ENCODE results near the gene SLC22A1.

Gene SLC22A1

DNA sequence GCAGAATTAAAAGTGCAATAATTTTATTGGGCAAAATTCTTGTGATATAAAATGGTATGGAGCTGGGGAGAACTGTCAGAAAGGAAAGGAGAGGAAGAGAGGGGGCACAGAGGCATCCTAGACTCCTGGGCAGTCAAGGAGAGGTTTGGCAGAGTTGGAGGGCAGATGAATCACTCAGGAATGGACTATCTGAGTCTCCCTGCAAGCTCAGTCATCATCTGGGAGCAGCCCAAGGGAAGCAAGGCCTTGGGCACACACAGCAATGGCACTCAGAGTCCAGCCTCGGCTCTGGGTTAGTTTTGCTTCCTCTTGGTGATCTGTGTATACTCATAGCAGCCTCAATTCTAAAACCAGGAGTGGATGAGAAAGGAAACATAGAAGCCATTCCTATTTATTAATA is 67.2 kb downstream of the SLC22A1 start:
- DNase-seq = no peak

GRCh38 chr6:160190081-160190480 is 68.5 kb downstream of the SLC22A1 start:
- no peak for DNase-seq

DNA sequence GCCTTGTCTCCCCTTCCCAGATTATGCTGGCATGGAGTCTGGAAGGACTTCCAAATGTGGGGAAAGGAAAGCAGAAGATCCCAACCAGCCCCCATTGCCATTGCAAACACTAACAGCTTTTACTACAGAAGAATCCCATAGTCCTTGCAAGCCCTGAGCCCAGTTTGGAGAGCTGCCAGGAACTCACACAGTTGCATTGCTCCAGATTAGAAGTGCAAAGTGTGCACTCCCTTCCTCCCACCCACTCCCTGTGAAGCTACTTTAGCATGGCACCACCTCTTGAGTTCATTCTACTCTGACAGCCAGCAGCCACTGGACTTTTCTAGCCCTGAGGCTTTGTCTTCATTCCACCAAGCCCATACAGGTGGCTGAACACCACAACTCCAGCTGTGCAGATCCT is 69.4 kb downstream of the SLC22A1 start:
- no peak for DNase-seq

DNA sequence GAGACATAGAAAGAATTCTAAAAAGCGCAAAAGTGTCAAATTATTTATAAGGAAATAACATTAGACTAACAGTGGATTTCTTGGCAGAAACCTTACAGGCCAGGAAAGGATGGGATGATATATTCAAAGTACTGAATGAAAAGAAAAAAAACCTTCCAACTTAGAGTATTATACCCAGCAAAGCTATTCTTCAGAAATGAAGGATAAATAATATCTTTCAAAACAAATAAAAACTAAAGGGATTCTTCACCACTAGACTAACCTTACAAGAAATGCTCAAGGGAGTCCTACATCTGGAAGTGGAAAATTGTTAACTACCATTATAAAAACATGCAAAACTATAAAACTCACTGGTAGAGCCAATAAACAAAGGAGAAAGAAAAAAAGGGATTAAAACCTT is 71.2 kb downstream of the SLC22A1 start:
- DNase-seq = no peak

GRCh38 chr6:160194808-160195207 is 73.2 kb downstream of the SLC22A1 start:
- no peak for DNase-seq

- DNase-seq = no peak
These were observed 76.0 kb downstream of the SLC22A1 start for GRCh38 chr6:160197662-160198061.

DNA sequence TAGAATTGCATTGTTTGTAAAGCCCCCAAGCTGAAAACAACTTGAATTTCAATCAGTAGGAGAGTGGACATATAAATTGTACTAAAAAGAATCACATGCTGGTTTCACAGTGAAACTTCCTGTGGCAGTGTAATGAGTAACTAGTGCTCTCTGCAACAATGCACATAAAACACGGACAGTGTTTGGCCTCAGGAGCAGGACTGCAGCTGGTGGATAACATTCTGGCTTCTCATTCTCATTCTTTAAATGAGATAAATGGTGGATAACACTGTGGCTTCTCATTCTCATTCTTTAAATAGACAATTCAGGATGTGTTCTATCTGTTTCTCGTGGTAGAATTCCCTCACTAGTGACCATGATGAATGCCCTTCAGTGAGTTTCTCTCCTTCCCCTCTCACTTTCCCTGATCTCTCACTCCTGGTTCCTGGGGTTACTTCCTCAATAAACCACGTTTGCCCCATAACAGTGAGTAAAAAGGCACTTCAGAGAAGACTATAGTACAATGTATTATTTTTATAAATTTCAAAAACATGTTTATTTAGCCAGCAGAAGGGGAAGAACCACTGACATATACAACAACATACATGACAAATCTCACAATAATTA is 77.1 kb downstream of the SLC22A1 start:
- no peak for DNase-seq

DNA sequence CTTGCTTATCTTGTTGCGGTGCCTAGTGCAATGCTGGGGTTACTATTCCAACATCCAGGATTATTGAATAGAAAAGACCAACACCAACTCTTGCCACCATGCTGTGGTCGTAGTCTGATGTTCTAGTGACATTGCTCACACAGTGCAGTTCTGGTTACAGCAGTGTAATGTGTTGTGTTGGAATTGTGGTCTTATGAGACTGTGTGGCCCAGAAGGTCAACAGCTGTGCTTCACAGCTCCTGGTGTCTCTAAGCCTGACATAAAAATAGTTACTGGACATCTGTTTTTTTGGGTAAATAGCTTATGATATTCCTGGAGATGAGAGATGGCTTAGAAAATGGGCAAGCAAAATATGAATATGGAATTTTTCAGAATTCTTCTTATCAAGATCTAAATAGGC is 79.4 kb downstream of the SLC22A1 start:
- DNase-seq = no peak

- DNase-seq = no peak
These were observed 80.8 kb downstream of the SLC22A1 start for GRCh38 chr6:160202411-160202810.

DNA sequence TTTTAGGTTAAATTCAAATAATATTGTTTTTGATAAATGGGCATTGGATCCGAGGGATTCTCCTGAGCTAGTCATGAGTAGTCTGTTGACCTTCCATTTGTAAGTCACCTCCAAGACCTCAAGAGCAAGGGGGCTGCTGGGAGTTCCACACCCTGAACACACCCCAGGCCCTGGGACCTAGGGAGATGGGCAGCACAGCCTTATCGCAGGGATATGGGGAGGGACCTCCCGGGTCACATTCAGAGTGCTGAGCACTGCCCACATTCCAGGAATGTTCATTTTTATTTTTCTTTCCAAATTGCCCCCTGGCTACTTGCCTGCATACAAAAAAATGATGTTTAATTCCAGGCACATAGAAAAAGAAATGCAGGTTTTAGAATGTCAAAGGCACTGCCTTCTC is 81.5 kb downstream of the SLC22A1 start:
- DNase-seq = no peak

- DNase-seq = no peak
These were observed 81.9 kb downstream of the SLC22A1 start for GRCh38 chr6:160203522-160203921.

DNA sequence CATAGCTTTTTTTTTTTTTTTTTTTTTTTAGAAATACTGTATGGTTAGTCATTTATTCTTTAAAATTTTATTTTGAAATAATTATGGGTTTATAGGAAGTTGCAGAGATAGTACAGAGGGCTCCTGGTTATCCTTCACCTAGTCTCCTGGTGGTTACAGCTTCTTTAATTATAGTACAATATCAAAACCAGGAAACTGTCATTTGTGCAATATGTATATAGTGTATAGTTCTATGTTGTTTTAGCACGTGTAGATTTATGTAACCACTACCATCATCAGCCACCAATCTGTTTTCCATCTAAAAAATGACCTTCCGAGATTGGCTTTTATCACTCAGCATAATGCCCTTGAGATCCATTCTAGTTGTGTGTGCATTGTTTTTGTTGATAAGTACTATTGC is 82.3 kb downstream of the SLC22A1 start:
- no peak for DNase-seq

- no peak for DNase-seq
These were observed 83.1 kb downstream of the SLC22A1 start for GRCh38 chr6:160204710-160205109.

- DNase-seq = no peak
These were observed 86.0 kb downstream of the SLC22A1 start for GRCh38 chr6:160207618-160208017.

Measured in NCI-H2107 (cell line).